OCI-LY7 (cell line): Measurements from ENCODE around the gene UBA3. TPM values are rescaled to one million over a fixed set of nuclear protein-coding genes. Genes with fewer than 3 reads are reported as not detected.

ENCODE experiments used
- BruUV-seq: library from RNA; stranded (reverse); fragments of 400-500 nt; replicated peaks from 2 replicates; lab custom pipeline; 2021; lab: Mats Ljungman, UMichigan
- CTCF ChIA-PET: fragments of 300-600 bp; sonication (Branson Sonifier 250); formaldehyde crosslinking; loops from one replicate; lab custom pipeline; 2022; ENCODE audit warnings: antibody characterized with exemption; ENCODE audit not compliant: unreplicated experiment; lab: Charles Lee
- POLR2A ChIA-PET: fragments of 300-600 bp; sonication (Branson Sonifier 250); formaldehyde crosslinking; loops from one replicate; lab custom pipeline; 2022; ENCODE audit warnings: antibody characterized with exemption; lab: Charles Lee
- DNase-seq: peaks from one replicate; pipeline ENCODE4 v3.0.0-alpha.2; 2015; ENCODE audit warnings: low spot score
- H2AFZ ChIP-seq: fragments of 200-600 bp; sonication (generic), shearing (Covaris generic); 2 replicates; pipeline ENCODE4 v1.6.1; 2014; ENCODE audit warnings: mild to moderate bottlenecking, antibody characterized with exemption, low read length, moderate library complexity
- H3K27ac ChIP-seq: fragments of 200-600 bp; sonication (generic); 2 replicates; pipeline ENCODE4 v1.5.1; 2014; ENCODE audit warnings: mixed run types, low read depth, mild to moderate bottlenecking, moderate library complexity, low read length, inconsistent platforms; ENCODE audit not compliant: poor library complexity, severe bottlenecking
- H3K36me3 ChIP-seq: fragments of 200-600 bp; sonication (generic); 2 replicates; pipeline ENCODE4 v1.6.1; 2014; ENCODE audit warnings: mild to moderate bottlenecking, antibody characterized with exemption, low read length, moderate library complexity, mixed read lengths; ENCODE audit not compliant: insufficient read depth
- H3K4me1 ChIP-seq: fragments of 200-600 bp; sonication (generic); 2 replicates; pipeline ENCODE4 v1.5.1; 2014; ENCODE audit warnings: mild to moderate bottlenecking, low read length; ENCODE audit not compliant: insufficient read depth, poor library complexity, severe bottlenecking
- H3K4me2 ChIP-seq: fragments of 200-600 bp; sonication (generic); 2 replicates; pipeline ENCODE4 v1.6.1; 2014; ENCODE audit warnings: mild to moderate bottlenecking, low read length
- H3K4me3 ChIP-seq: fragments of 200-600 bp; sonication (generic); 2 replicates; pipeline ENCODE4 v1.5.1; 2014; ENCODE audit warnings: mild to moderate bottlenecking, low read depth, low read length; ENCODE audit not compliant: poor library complexity, severe bottlenecking
- H3K79me2 ChIP-seq: fragments of 200-600 bp; sonication (generic); 2 replicates; pipeline ENCODE4 v1.6.1; 2016; ENCODE audit warnings: low read depth, mild to moderate bottlenecking, low read length, moderate library complexity, mixed read lengths; ENCODE audit not compliant: insufficient read depth
- H3K9me2 ChIP-seq: fragments of 200-600 bp; sonication (generic); 2 replicates; pipeline ENCODE4 v1.6.1; 2016; ENCODE audit warnings: mild to moderate bottlenecking, low read length, mixed read lengths; ENCODE audit not compliant: insufficient read depth
- H3K9me3 ChIP-seq: fragments of 200-600 bp; sonication (generic); 2 replicates; pipeline ENCODE4 v1.6.1; 2014; ENCODE audit warnings: mild to moderate bottlenecking, mixed run types, low read length, mixed read lengths
- H4K20me1 ChIP-seq: fragments of 200-600 bp; sonication (generic); 2 replicates; pipeline ENCODE4 v1.6.1; 2014; ENCODE audit warnings: mild to moderate bottlenecking, antibody characterized with exemption, low read length, moderate library complexity, mixed read lengths; ENCODE audit not compliant: insufficient read depth
- CTCF ChIP-seq: fragments of 200-600 bp; sonication (generic); conservative IDR thresholded peaks from 2 replicates; pipeline ENCODE4 v1.5.1; 2014; ENCODE audit warnings: mild to moderate bottlenecking, antibody characterized with exemption, low read length, moderate library complexity, mixed read lengths
- EZH2phosphoT487 ChIP-seq: fragments of 200-600 bp; sonication (generic); IDR thresholded peaks from 2 replicates; pipeline ENCODE4 v1.6.1; 2018; ENCODE audit warnings: low read depth, borderline replicate concordance, mild to moderate bottlenecking, mixed run types, antibody characterized with exemption, low read length, moderate library complexity, mixed read lengths
- intact Hi-C: fragments of 100-400 bp; cut with micrococcal nuclease; formaldehyde crosslinking; loops from one replicate; pipeline ENCODE4 v1.10.0; 2022; ENCODE audit not compliant: unreplicated experiment
- total RNA-seq, 2 experiments: library from RNA; depleted of rRNA in 1 of 2; stranded (reverse); fragments of >200 nt in 1 of 2; shearing (Covaris generic) in 1 of 2; gene quantifications; 2 replicates each; pipeline ENCODE4 v1.2.3, GENCODE V29; 2014 to 2022

The UBA3 gene
- total RNA-seq, 2 experiments from 2014 or later = 70.2 to 78.8 TPM

- Histone ChIP-seq H3K4me1 (no peaks in the 10 kb centered on the region), H3K27ac (no peak overlapping the region), H3K4me2 (no peak overlapping the region), H3K4me3 (no peak overlapping the region), H3K36me3 (peaks cover 93% of the 10 kb centered on the region), H2AFZ (no peak overlapping the region), H3K9me2 (no peaks in the 10 kb centered on the region), H3K9me3 (no peaks in the 10 kb centered on the region), H4K20me1 (no peaks in the 10 kb centered on the region), H3K79me2 (no peaks in the 10 kb centered on the region)
- DNase-seq = no peak
- TF ChIP-seq CTCF = no peak
- BruUV-seq = no TSS peak
- intact Hi-C loops = no loop called here
- CTCF ChIA-PET = no interaction called here
- POLR2A ChIA-PET = no interaction called here
These were observed 46.7 kb downstream of the UBA3 start for GRCh38 chr3:69033470-69033869.

GRCh38 chr3:69032737-69033136 lies 47.4 kb downstream of the UBA3 start:
- Histone ChIP-seq H3K36me3 (peaks cover 93% of the 10 kb centered on the region), H3K79me2 (no peaks in the 10 kb centered on the region), H3K4me2 (no peak overlapping the region), H3K4me3 (no peak overlapping the region), H3K9me3 (no peaks in the 10 kb centered on the region), H4K20me1 (no peaks in the 10 kb centered on the region), H3K9me2 (no peaks in the 10 kb centered on the region), H3K4me1 (no peaks in the 10 kb centered on the region), H3K27ac (no peak overlapping the region), H2AFZ (no peak overlapping the region)
- intact Hi-C loops = no loop called here
- DNase-seq = no peak
- ChIA-PET POLR2A (interaction anchor here (0.7 to 1.3 kb wide), 2 partner anchors 17 to 31 kb away, joined by 3 to 4 read pairs; no protein-coding TSS in a partner anchor), CTCF (no interaction called here)
- TF ChIP-seq EZH2phosphoT487 = no peak
- no peak for TF ChIP-seq CTCF
- BruUV-seq = no TSS peak

- intact Hi-C loops = no loop called here
- H3K79me2 ChIP-seq = no peaks in the 10 kb centered on the region
- no peak for TF ChIP-seq CTCF
- H3K27ac ChIP-seq = no peak overlapping the region
- ChIA-PET CTCF (no interaction called here), POLR2A (interaction anchor here (1.3 kb wide), 1 partner anchor 32 kb away, joined by 4 read pairs; no protein-coding TSS in a partner anchor)
- no peaks in the 10 kb centered on the region for H4K20me1 ChIP-seq
- no peaks in the 10 kb centered on the region for H3K9me3 ChIP-seq
- H3K4me1 ChIP-seq = no peaks in the 10 kb centered on the region
- H2AFZ ChIP-seq = no peak overlapping the region
- H3K4me3 ChIP-seq = no peak overlapping the region
- H3K4me2 ChIP-seq = no peak overlapping the region
- no TSS peak for BruUV-seq
- no peak for DNase-seq
- H3K9me2 ChIP-seq = no peaks in the 10 kb centered on the region
- H3K36me3 ChIP-seq = peaks cover 96% of the 10 kb centered on the region
These were observed 48.0 kb downstream of the UBA3 start for GRCh38 chr3:69032142-69032541.
